K562 (cell line): ENCODE results near the gene DMAC2. TPM values are rescaled to one million over a fixed set of nuclear protein-coding genes. Genes with fewer than 3 reads are reported as not detected.

Source experiments
- ATAC-seq: fragments of 200-7000 bp; cut with Tn5 transposase; 3 replicates; pipeline ENCODE4 v1.9.1; 2020; ENCODE audit warnings: moderate library complexity
- BruUV-seq: library from RNA; stranded (reverse); fragments of 400-500 nt; replicated peaks from 2 replicates; lab custom pipeline; 2021; lab: Mats Ljungman, UMichigan
- CTCF ChIA-PET: fragments of 300-600 bp; formaldehyde crosslinking; extraction: SDS; loops from one replicate; lab custom pipeline; 2021; ENCODE audit warnings: low intra/inter-chr PET ratio; lab: Yijun Ruan, JAX
- POLR2A ChIA-PET: fragments of 300-600, 350-650 bp; sonication (Branson Sonifier 250); formaldehyde crosslinking; extraction: SDS; loops from one replicate; lab custom pipeline; 2021; ENCODE audit warnings: antibody characterized with exemption, inconsistent platforms; lab: Yijun Ruan, JAX
- DNase-seq, 4 experiments: peaks; one replicate each; pipeline versions ENCODE4 v3.0.0 to v3.0.0-alpha.2; 2011 to 2018; ENCODE audit warnings: low spot score in 3 of 4, mixed read lengths in 3 of 4; ENCODE audit errors: extremely low read depth in 1 of 4
- FAIRE-seq: peaks from 2 replicates; lab custom pipeline; 2011; peaks lifted over from hg19 to GRCh38; lab: Jason Lieb, UNC
- H2AFZ ChIP-seq: 2 replicates; pipeline ENCODE4 v1.6.0; 2011; ENCODE audit warnings: low read depth, low read length, control low read depth, inconsistent platforms
- H3K27ac ChIP-seq: fragments of 200-600 bp; 3 replicates; pipeline ENCODE4 v1.8.0; 2011; ENCODE audit warnings: low read depth, mild to moderate bottlenecking, control low read depth, inconsistent platforms, low read length, moderate library complexity, mixed read lengths; ENCODE audit errors: extremely low read depth
- H3K27me3 ChIP-seq, 2 experiments: fragments of 300-600 bp in 1 of 2; 2 replicates in 1 of 2; 3 replicates in 1 of 2; pipeline versions ENCODE4 v1.6.0 to v1.8.0; 2011; ENCODE audit warnings: inconsistent platforms in 2 of 2, low read length in 2 of 2, mild to moderate bottlenecking in 1 of 2, mixed read lengths in 1 of 2, moderate library complexity in 1 of 2; ENCODE audit not compliant: control insufficient read depth in 2 of 2, insufficient read depth in 2 of 2
- H3K36me3 ChIP-seq: fragments of 300-600 bp; 3 replicates; pipeline ENCODE4 v1.8.0; 2011; ENCODE audit warnings: mild to moderate bottlenecking, low read length, inconsistent platforms; ENCODE audit not compliant: control insufficient read depth, insufficient read depth
- H3K4me1 ChIP-seq, 2 experiments: fragments of 200-600 bp in 1 of 2; replicated peaks in 1 of 2; 2 replicates in 1 of 2; 3 replicates in 1 of 2; pipeline versions ENCODE4 v1.5.1 to v1.8.0; 2011; ENCODE audit warnings: inconsistent platforms in 2 of 2, low read length in 2 of 2, mild to moderate bottlenecking in 1 of 2, mixed read lengths in 1 of 2, moderate library complexity in 1 of 2; ENCODE audit not compliant: control insufficient read depth in 2 of 2, insufficient read depth in 2 of 2
- H3K4me2 ChIP-seq: 2 replicates; pipeline ENCODE4 v1.6.1; 2011; ENCODE audit warnings: low read length, control low read depth, inconsistent platforms, mixed read lengths; ENCODE audit not compliant: insufficient read depth
- H3K4me3 ChIP-seq: fragments of 200-600 bp; sonication (generic), shearing (Covaris generic); 2 replicates; pipeline ENCODE4 v1.5.1; 2016; ENCODE audit warnings: control low read depth, inconsistent platforms
- H3K79me2 ChIP-seq: fragments of 200-600 bp; 3 replicates; pipeline ENCODE4 v1.8.0; 2011; ENCODE audit warnings: low read length, inconsistent platforms; ENCODE audit not compliant: control insufficient read depth, insufficient read depth
- H3K9ac ChIP-seq, 2 experiments: 2 replicates each; pipeline versions ENCODE4 v1.6.0 to v1.6.1; 2011; ENCODE audit warnings: low read depth in 2 of 2, low read length in 2 of 2, control low read depth in 1 of 2, inconsistent platforms in 1 of 2, mild to moderate bottlenecking in 1 of 2, mixed read lengths in 1 of 2; ENCODE audit not compliant: insufficient read depth in 1 of 2
- H3K9me1 ChIP-seq: one replicate; pipeline ENCODE4 v1.6.0; 2011; ENCODE audit warnings: inconsistent platforms, mild to moderate bottlenecking, low read length, moderate library complexity; ENCODE audit not compliant: control insufficient read depth, insufficient read depth
- H3K9me3 ChIP-seq: replicated peaks from 2 replicates; pipeline ENCODE4 v1.5.1; 2011; ENCODE audit warnings: low read depth, low read length, inconsistent platforms; ENCODE audit not compliant: control insufficient read depth, insufficient read depth
- H4K20me1 ChIP-seq: replicated peaks from 2 replicates; pipeline ENCODE4 v1.6.1; 2011; ENCODE audit warnings: low read length, inconsistent platforms, mixed read lengths; ENCODE audit not compliant: control insufficient read depth, insufficient read depth
- ARID1B ChIP-seq: fragments of 450-650 bp; IDR thresholded peaks from 2 replicates; pipeline ENCODE4 v1.6.1; 2016; ENCODE audit warnings: antibody characterized with exemption, mild to moderate bottlenecking, inconsistent platforms
- CBX2 ChIP-seq: fragments of 200-600 bp; sonication (generic); IDR thresholded peaks from one replicate; pipeline ENCODE4 v1.6.1; 2012; ENCODE audit warnings: mild to moderate bottlenecking, low read length, inconsistent platforms; ENCODE audit not compliant: insufficient read depth, poor library complexity, severe bottlenecking
- EZH2 ChIP-seq: IDR thresholded peaks from 2 replicates; pipeline ENCODE4 v1.6.1; 2012; ENCODE audit warnings: low read depth, mild to moderate bottlenecking, inconsistent platforms, low read length, borderline replicate concordance
- NR4A1 ChIP-seq, 2 experiments: fragments of 250-450 bp in 1 of 2; fragments of 450-650 bp in 1 of 2; sonication (Bioruptor Pico) in 1 of 2; IDR thresholded peaks; 2 replicates each; pipeline versions ENCODE4 v1.4.0 to v1.6.1; 2016 to 2020; ENCODE audit warnings: mild to moderate bottlenecking in 2 of 2, missing compliant biosample characterization in 1 of 2, missing genetic modification characterization in 1 of 2, moderate library complexity in 1 of 2
- POLR2H ChIP-seq: IDR thresholded peaks from 2 replicates; pipeline ENCODE4 v1.6.1; 2016; ENCODE audit warnings: missing genetic modification characterization, low read depth, mild to moderate bottlenecking, control low read depth, missing compliant biosample characterization, moderate library complexity
- RAD21 ChIP-seq, 2 experiments: fragments of 250-450 bp in 1 of 2; fragments of 450-650 bp in 1 of 2; sonication (Bioruptor Pico) in 1 of 2; formaldehyde crosslinking in 1 of 2; IDR thresholded peaks in 1 of 2; conservative IDR thresholded peaks in 1 of 2; 2 replicates each; pipeline versions ENCODE4 v1.4.0 to v1.8.0; 2020 to 2022; ENCODE audit warnings: mild to moderate bottlenecking in 2 of 2, moderate library complexity in 1 of 2
- U2AF2 ChIP-seq: fragments of 200-400 bp; formaldehyde crosslinking; optimal IDR thresholded peaks from 2 replicates; pipeline ENCODE3; 2017; ENCODE audit warnings: low read depth, mild to moderate bottlenecking, low read length
- ZC3H8 ChIP-seq: fragments of 450-650 bp; IDR thresholded peaks from 2 replicates; pipeline ENCODE4 v1.6.1; 2017
- WGBS: fragments of 100-300 bp; shearing (Covaris generic); methylation state at CpG from one replicate; pipeline ENCODE4 v1.1.6; 2016; ENCODE audit warnings: low coverage, mixed read lengths; ENCODE audit not compliant: insufficient coverage; ENCODE audit errors: missing lambda C conversion rate; 5-methylcytosine and 5-hydroxymethylcytosine counted together
- in situ Hi-C: fragments of 300-500 bp; cut with MboI; formaldehyde crosslinking; loops from 4 replicates; pipeline ENCODE4 v1.15.0; 2018; ENCODE audit warnings: inconsistent platforms, mixed read lengths
- intact Hi-C: fragments of 100-400 bp; cut with micrococcal nuclease; formaldehyde crosslinking; loops from 2 replicates; pipeline ENCODE4 v1.14.2; 2022
- polyA plus RNA-seq, 8 experiments: library from polyadenylated mRNA; depleted of rRNA in 4 of 8; stranded (reverse) in 5 of 8; unstranded in 3 of 8; fragments of >200 nt; fragmentation: Nextera tagmentation in 2 of 8; fragmentation: Illumina TruSeq in 1 of 8; extraction: Ambion mirVana in 2 of 8; extraction: Trizol in 1 of 8; gene quantifications; 2 replicates each; pipeline versions ENCODE4 v1.2.1 to v1.2.3, GENCODE V29; 2011 to 2014; ENCODE audit warnings: inconsistent platforms in 1 of 8, missing spikeins in 1 of 8
- total RNA-seq, 7 experiments: library from RNA; depleted of rRNA in 6 of 7; stranded (reverse); fragments of >200 nt in 6 of 7; fragmentation: Illumina TruSeq in 2 of 7; extraction: Trizol in 2 of 7; gene quantifications; 2 replicates each; pipeline versions ENCODE4 v1.2.1 to v1.2.3, GENCODE V29; 2011 to 2021; ENCODE audit warnings: low replicate concordance in 1 of 7
- TF ChIP-seq, protein P1 (sequence below): fragments of 200-800 bp; sonication (Bioruptor generic); IDR thresholded peaks from 2 replicates; pipeline ENCODE4 v1.6.1; 2016; ENCODE audit warnings: missing genetic modification characterization, missing compliant biosample characterization
- TF ChIP-seq, protein P2 (sequence below), 2 experiments: IDR thresholded peaks; 2 replicates each; pipeline ENCODE4 v1.6.1; 2011; ENCODE audit warnings: borderline replicate concordance in 1 of 2, control low read depth in 1 of 2, low read depth in 1 of 2, low read length in 1 of 2, mild to moderate bottlenecking in 1 of 2, mixed read lengths in 1 of 2, moderate library complexity in 1 of 2; ENCODE audit not compliant: insufficient read depth in 1 of 2, insufficient read length in 1 of 2, poor library complexity in 1 of 2, severe bottlenecking in 1 of 2; ENCODE audit errors: extremely low read depth in 1 of 2
- TF ChIP-seq, protein P3 (sequence below): sonication (generic); formaldehyde crosslinking; IDR thresholded peaks from 2 replicates; pipeline ENCODE4 v1.8.0; 2023; ENCODE audit warnings: mild to moderate bottlenecking, missing genetic modification reagents

Gene DMAC2
- total and polyA plus RNA-seq, 9 of the 15 experiments (the other 6 are each of a cell fraction or from before 2014, with no cell fraction given): 12.9 to 61.2 (median 43.1) TPM

DNA sequence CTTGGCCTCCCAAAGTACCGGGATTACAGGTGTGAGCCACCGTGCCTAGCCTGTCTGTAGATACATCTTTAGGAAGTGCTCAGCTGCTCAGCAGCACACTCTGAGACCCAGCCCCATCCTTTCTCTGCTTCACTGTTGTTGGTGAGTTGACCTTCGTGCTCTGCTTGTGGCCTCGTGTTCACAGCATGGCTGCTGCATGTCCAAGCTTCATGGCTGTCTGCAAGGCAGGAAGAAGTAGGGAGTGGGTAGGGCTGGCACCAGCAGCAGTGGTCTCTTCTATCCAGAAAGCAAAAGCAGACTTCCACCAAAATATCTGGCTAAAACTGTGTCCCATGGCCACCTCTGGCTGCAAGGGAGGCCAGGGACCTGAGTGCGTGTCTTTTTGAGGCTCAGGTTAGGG, 26.8 kb downstream of the DMAC2 start:
- ATAC-seq (no peak), FAIRE-seq (no peak), DNase-seq (no peak)
- CTCF ChIA-PET: no interaction called here
- no peaks in the 10 kb centered on the region for H3K79me2 ChIP-seq
- H3K27me3 ChIP-seq: no peaks in the 10 kb centered on the region
- H4K20me1 ChIP-seq: no peaks in the 10 kb centered on the region
- BruUV-seq: no TSS peak
- H3K36me3 ChIP-seq: peaks cover 30% of the 10 kb centered on the region; the same call in 1 of the 3 replicates
- no peak overlapping the region for H3K27ac ChIP-seq
- no peak overlapping the region for H3K4me2 ChIP-seq
- H3K4me1 ChIP-seq: peaks cover 7 to 12% of the 10 kb centered on the region in 2 experiments; a peak in 4 of 5 replicates
- H3K9ac ChIP-seq: no peak overlapping the region
- no peaks in the 10 kb centered on the region for H3K9me3 ChIP-seq
- WGBS: 82% methylated on average over 5 of the region's 5 CpGs
- in situ Hi-C loops (no loop called here), intact Hi-C loops (no loop called here)
- no peaks in the 10 kb centered on the region for H3K9me1 ChIP-seq
- no peak overlapping the region for H3K4me3 ChIP-seq
- POLR2A ChIA-PET: interaction anchor here (0.8 kb wide), 1 partner anchor 26 kb away, joined by 4 read pairs; no protein-coding TSS in a partner anchor
- no peak overlapping the region for H2AFZ ChIP-seq
- TF ChIP-seq NR4A1 (CRISPR knock-in tag; IDR thresholded peaks at IDR 0.05) (no peak), NR4A1 (tag; IDR thresholded peaks at IDR 0.05) (no peak), EZH2 (no peak), POLR2H (tag) (no peak), ARID1B (no peak), U2AF2 (no peak), CBX2 (no peak), RAD21 (CRISPR knock-in tag; conservative IDR thresholded peaks at IDR 0.05 in 1 of 2, IDR thresholded peaks at IDR 0.05 in 1 of 2) (no peak), ZC3H8 (no peak)
- TF ChIP-seq, protein P1, sequence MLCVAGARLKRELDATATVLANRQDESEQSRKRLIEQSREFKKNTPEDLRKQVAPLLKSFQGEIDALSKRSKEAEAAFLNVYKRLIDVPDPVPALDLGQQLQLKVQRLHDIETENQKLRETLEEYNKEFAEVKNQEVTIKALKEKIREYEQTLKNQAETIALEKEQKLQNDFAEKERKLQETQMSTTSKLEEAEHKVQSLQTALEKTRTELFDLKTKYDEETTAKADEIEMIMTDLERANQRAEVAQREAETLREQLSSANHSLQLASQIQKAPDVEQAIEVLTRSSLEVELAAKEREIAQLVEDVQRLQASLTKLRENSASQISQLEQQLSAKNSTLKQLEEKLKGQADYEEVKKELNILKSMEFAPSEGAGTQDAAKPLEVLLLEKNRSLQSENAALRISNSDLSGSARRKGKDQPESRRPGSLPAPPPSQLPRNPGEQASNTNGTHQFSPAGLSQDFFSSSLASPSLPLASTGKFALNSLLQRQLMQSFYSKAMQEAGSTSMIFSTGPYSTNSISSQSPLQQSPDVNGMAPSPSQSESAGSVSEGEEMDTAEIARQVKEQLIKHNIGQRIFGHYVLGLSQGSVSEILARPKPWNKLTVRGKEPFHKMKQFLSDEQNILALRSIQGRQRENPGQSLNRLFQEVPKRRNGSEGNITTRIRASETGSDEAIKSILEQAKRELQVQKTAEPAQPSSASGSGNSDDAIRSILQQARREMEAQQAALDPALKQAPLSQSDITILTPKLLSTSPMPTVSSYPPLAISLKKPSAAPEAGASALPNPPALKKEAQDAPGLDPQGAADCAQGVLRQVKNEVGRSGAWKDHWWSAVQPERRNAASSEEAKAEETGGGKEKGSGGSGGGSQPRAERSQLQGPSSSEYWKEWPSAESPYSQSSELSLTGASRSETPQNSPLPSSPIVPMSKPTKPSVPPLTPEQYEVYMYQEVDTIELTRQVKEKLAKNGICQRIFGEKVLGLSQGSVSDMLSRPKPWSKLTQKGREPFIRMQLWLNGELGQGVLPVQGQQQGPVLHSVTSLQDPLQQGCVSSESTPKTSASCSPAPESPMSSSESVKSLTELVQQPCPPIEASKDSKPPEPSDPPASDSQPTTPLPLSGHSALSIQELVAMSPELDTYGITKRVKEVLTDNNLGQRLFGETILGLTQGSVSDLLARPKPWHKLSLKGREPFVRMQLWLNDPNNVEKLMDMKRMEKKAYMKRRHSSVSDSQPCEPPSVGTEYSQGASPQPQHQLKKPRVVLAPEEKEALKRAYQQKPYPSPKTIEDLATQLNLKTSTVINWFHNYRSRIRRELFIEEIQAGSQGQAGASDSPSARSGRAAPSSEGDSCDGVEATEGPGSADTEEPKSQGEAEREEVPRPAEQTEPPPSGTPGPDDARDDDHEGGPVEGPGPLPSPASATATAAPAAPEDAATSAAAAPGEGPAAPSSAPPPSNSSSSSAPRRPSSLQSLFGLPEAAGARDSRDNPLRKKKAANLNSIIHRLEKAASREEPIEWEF (CRISPR knock-in tag): no peak
- TF ChIP-seq, protein P2, sequence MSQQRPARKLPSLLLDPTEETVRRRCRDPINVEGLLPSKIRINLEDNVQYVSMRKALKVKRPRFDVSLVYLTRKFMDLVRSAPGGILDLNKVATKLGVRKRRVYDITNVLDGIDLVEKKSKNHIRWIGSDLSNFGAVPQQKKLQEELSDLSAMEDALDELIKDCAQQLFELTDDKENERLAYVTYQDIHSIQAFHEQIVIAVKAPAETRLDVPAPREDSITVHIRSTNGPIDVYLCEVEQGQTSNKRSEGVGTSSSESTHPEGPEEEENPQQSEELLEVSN (IDR thresholded peaks at IDR 0.05; ENCODE audit: borderline replicate concordance in 1 of 2, extremely low read depth in 1 of 2, insufficient read depth in 1 of 2, insufficient read length in 1 of 2, low read depth in 1 of 2, low read length in 1 of 2, poor library complexity in 1 of 2, severe bottlenecking in 1 of 2): no peak
- TF ChIP-seq, protein P3, sequence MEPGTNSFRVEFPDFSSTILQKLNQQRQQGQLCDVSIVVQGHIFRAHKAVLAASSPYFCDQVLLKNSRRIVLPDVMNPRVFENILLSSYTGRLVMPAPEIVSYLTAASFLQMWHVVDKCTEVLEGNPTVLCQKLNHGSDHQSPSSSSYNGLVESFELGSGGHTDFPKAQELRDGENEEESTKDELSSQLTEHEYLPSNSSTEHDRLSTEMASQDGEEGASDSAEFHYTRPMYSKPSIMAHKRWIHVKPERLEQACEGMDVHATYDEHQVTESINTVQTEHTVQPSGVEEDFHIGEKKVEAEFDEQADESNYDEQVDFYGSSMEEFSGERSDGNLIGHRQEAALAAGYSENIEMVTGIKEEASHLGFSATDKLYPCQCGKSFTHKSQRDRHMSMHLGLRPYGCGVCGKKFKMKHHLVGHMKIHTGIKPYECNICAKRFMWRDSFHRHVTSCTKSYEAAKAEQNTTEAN (CRISPR knock-in tag): no peak
